ENCODE measurements around the gene DHDH.

DNA sequence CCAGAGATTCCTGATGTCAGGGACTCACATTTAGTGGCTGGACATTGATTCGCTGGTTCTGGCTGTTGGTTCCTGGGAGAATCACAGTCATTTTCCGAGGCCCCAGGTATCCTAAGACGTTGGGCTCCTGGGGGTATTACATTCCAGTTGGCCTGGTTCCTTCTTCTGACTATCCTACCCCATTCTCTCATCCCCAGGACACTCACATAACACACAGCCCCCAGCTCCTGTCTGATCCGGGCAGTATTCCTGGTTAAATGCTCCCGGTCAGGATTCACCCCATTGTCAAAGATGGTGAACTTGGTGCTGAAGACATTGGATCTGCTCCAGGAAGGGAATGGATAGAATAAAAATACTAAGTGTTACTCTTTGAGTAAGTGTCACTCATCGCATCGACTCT lies 49.8 kb upstream of the DHDH start:
- TF ChIP-seq, protein P1, sequence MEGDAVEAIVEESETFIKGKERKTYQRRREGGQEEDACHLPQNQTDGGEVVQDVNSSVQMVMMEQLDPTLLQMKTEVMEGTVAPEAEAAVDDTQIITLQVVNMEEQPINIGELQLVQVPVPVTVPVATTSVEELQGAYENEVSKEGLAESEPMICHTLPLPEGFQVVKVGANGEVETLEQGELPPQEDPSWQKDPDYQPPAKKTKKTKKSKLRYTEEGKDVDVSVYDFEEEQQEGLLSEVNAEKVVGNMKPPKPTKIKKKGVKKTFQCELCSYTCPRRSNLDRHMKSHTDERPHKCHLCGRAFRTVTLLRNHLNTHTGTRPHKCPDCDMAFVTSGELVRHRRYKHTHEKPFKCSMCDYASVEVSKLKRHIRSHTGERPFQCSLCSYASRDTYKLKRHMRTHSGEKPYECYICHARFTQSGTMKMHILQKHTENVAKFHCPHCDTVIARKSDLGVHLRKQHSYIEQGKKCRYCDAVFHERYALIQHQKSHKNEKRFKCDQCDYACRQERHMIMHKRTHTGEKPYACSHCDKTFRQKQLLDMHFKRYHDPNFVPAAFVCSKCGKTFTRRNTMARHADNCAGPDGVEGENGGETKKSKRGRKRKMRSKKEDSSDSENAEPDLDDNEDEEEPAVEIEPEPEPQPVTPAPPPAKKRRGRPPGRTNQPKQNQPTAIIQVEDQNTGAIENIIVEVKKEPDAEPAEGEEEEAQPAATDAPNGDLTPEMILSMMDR (conservative IDR thresholded peaks at IDR 0.05 in 1 of 2, IDR thresholded peaks at IDR 0.05 in 1 of 2; ENCODE audit: extremely low read depth in 1 of 2, insufficient read depth in 1 of 2, low read depth in 1 of 2, low read length in 2 of 2) = no peak
- TF ChIP-seq EZH2 (IDR thresholded peaks at IDR 0.05; ENCODE audit: borderline replicate concordance, low read length) = no peak

All from mammary epithelial cell (primary cell).